Ishikawa (cell line): ENCODE results near the gene PGBD5.

Experiments used
- CEBPB ChIP-seq: IDR thresholded peaks from 2 replicates; pipeline ENCODE4 v1.6.1; 2012
- EP300 ChIP-seq: IDR thresholded peaks from 2 replicates; pipeline ENCODE4 v1.6.1; 2012; ENCODE audit warnings: borderline replicate concordance
- FOXM1 ChIP-seq: IDR thresholded peaks from 2 replicates; pipeline ENCODE4 v1.6.1; 2012; ENCODE audit warnings: low read depth, borderline replicate concordance
- MAX ChIP-seq: IDR thresholded peaks from 2 replicates; pipeline ENCODE4 v1.6.1; 2012
- RAD21 ChIP-seq: IDR thresholded peaks from 2 replicates; pipeline ENCODE4 v1.6.1; 2012; ENCODE audit warnings: low read depth
- REST ChIP-seq: IDR thresholded peaks from 2 replicates; pipeline ENCODE4 v1.6.1; 2012; ENCODE audit warnings: low read depth, mild to moderate bottlenecking
- TAF1 ChIP-seq: IDR thresholded peaks from 2 replicates; pipeline ENCODE4 v1.6.1; 2012; ENCODE audit warnings: low read depth, mild to moderate bottlenecking
- TCF12 ChIP-seq: IDR thresholded peaks from 2 replicates; pipeline ENCODE4 v1.6.1; 2012; ENCODE audit warnings: low read depth
- TEAD4 ChIP-seq: IDR thresholded peaks from 2 replicates; pipeline ENCODE4 v1.6.1; 2012
- YY1 ChIP-seq: IDR thresholded peaks from 2 replicates; pipeline ENCODE4 v1.6.1; 2012; ENCODE audit warnings: low read depth
- ZBTB7A ChIP-seq: IDR thresholded peaks from 2 replicates; pipeline ENCODE4 v1.6.1; 2012; ENCODE audit warnings: low read depth

GRCh38 chr1:230359992-230360668 is 66.0 kb downstream of the PGBD5 start:
- TF ChIP-seq CEBPB (no peak), REST (no peak), TCF12 (no peak), TEAD4 (no peak), FOXM1 (no peak), MAX (no peak), RAD21 (no peak), ZBTB7A (no peak), YY1 (no peak), EP300 (no peak), TAF1 (no peak)
